Activated naive CD4-positive, alpha-beta T cell treated with anti-CD3 and anti-CD28 coated beads for 36 hours (primary cell): ENCODE data around the gene SELENON. TPM values are rescaled to one million over a fixed set of nuclear protein-coding genes. Genes with fewer than 3 reads are reported as not detected.

Experiments used
- CTCF ChIA-PET: fragments of 350-600 bp; sonication (Branson Sonifier 250); formaldehyde crosslinking; loops from one replicate; lab custom pipeline; 2021; ENCODE audit warnings: antibody characterized with exemption; lab: Charles Lee
- DNase-seq: peaks from one replicate; pipeline ENCODE4 v3.0.0-alpha.2; 2020
- H3K27ac Mint-ChIP-seq: one replicate; pipeline ENCODE4 v1.8.0; 2021; ENCODE audit warnings: mild to moderate bottlenecking, mixed read lengths
- H3K27me3 Mint-ChIP-seq: one replicate; pipeline ENCODE4 v1.8.0; 2021; ENCODE audit warnings: low read depth, mixed read lengths
- H3K36me3 Mint-ChIP-seq: one replicate; pipeline ENCODE4 v1.8.0; 2021; ENCODE audit warnings: low read depth, mixed read lengths
- H3K4me1 Mint-ChIP-seq: one replicate; pipeline ENCODE4 v1.8.0; 2021; ENCODE audit warnings: low read depth, mixed read lengths
- H3K4me3 Mint-ChIP-seq: one replicate; pipeline ENCODE4 v1.8.0; 2021; ENCODE audit warnings: mild to moderate bottlenecking, moderate library complexity, mixed read lengths
- H3K9me3 Mint-ChIP-seq: one replicate; pipeline ENCODE4 v1.8.0; 2021; ENCODE audit warnings: mixed read lengths
- intact Hi-C: fragments of 100-400 bp; cut with micrococcal nuclease; formaldehyde crosslinking; loops from one replicate; pipeline ENCODE4 v1.15.1; 2023
- total RNA-seq, 2 experiments: library from RNA; stranded (reverse); gene quantifications; one replicate each; pipeline ENCODE4 v1.2.3, GENCODE V29; 2021

The SELENON gene
- total RNA-seq, 2 experiments from 2014 or later: 27.8 to 28.6 TPM

GRCh38 chr1:25807480-25808390 lies 7.7 kb downstream of the SELENON start:
- no peak for DNase-seq
- Mint-ChIP-seq H3K36me3 (peaks cover 14% of the 10 kb centered on the region), H3K9me3 (no peaks in the 10 kb centered on the region), H3K27me3 (no peaks in the 10 kb centered on the region), H3K4me1 (peaks cover 24% of the 10 kb centered on the region), H3K4me3 (no peak overlapping the region), H3K27ac (no peak overlapping the region)
- CTCF ChIA-PET: interaction anchor here (0.6 to 3.5 kb wide), 8 partner anchors 12 to 315 kb away, joined by 3 to 12 read pairs (median 4); no protein-coding TSS in a partner anchor
- intact Hi-C loops: no loop called here

- H3K4me3 Mint-ChIP-seq: no peak overlapping the region
- peaks cover 18% of the 10 kb centered on the region for H3K4me1 Mint-ChIP-seq
- intact Hi-C loops: no loop called here
- H3K27ac Mint-ChIP-seq: no peak overlapping the region
- H3K9me3 Mint-ChIP-seq: no peaks in the 10 kb centered on the region
- CTCF ChIA-PET: interaction anchor here (0.9 to 3.7 kb wide), 8 partner anchors 13 to 304 kb away, joined by 3 to 33 read pairs (median 4); no protein-coding TSS in a partner anchor
- H3K36me3 Mint-ChIP-seq: peaks cover 14% of the 10 kb centered on the region
- no peak for DNase-seq
- no peaks in the 10 kb centered on the region for H3K27me3 Mint-ChIP-seq
Observed at GRCh38 chr1:25808481-25809244, 8.7 kb downstream of the SELENON start.

- no peak for DNase-seq
- intact Hi-C loops: no loop called here
- peaks cover 13% of the 10 kb centered on the region for H3K4me1 Mint-ChIP-seq
- CTCF ChIA-PET: interaction anchor here (0.8 to 3.7 kb wide), 9 partner anchors 9 to 306 kb away, joined by 3 to 33 read pairs (median 5); no protein-coding TSS in a partner anchor
- H3K4me3 Mint-ChIP-seq: no peak overlapping the region
- no peak overlapping the region for H3K27ac Mint-ChIP-seq
- no peaks in the 10 kb centered on the region for H3K9me3 Mint-ChIP-seq
- peaks cover 14% of the 10 kb centered on the region for H3K36me3 Mint-ChIP-seq
- no peaks in the 10 kb centered on the region for H3K27me3 Mint-ChIP-seq
Observed at GRCh38 chr1:25809283-25809926, 9.4 kb downstream of the SELENON start.

- no peaks in the 10 kb centered on the region for H3K27me3 Mint-ChIP-seq
- CTCF ChIA-PET: interaction anchor here (0.8 to 3.7 kb wide), 9 partner anchors 9 to 306 kb away, joined by 3 to 33 read pairs (median 5); no protein-coding TSS in a partner anchor
- DNase-seq: no peak
- intact Hi-C loops: loop anchor here (2.0 to 10.0 kb wide), 3 partner anchors 289 to 565 kb away; partner anchors contain the start of gene RSRP1
- H3K4me1 Mint-ChIP-seq: peaks cover 7% of the 10 kb centered on the region
- H3K4me3 Mint-ChIP-seq: no peak overlapping the region
- no peaks in the 10 kb centered on the region for H3K9me3 Mint-ChIP-seq
- peaks cover 17% of the 10 kb centered on the region for H3K36me3 Mint-ChIP-seq
- no peak overlapping the region for H3K27ac Mint-ChIP-seq
Observed at GRCh38 chr1:25809929-25810328, 9.9 kb downstream of the SELENON start.

- CTCF ChIA-PET: interaction anchor here (0.6 to 3.7 kb wide), 14 partner anchors 9 to 307 kb away, joined by 3 to 33 read pairs (median 4); partner anchors contain the start of gene MTFR1L
- Mint-ChIP-seq H3K4me3 (no peak overlapping the region), H3K9me3 (no peaks in the 10 kb centered on the region), H3K4me1 (peaks cover 5% of the 10 kb centered on the region), H3K27me3 (no peaks in the 10 kb centered on the region), H3K36me3 (peaks cover 13% of the 10 kb centered on the region), H3K27ac (no peak overlapping the region)
- peak; percentile 87 for DNase-seq
- intact Hi-C loops: loop anchor here (2.0 to 10.0 kb wide), 3 partner anchors 290 to 566 kb away; partner anchors contain the start of gene RSRP1
Observed at GRCh38 chr1:25810341-25811299, 10.6 kb downstream of the SELENON start.

- no peaks in the 10 kb centered on the region for H3K27me3 Mint-ChIP-seq
- CTCF ChIA-PET: interaction anchor here (0.7 to 3.7 kb wide), 11 partner anchors 9 to 307 kb away, joined by 3 to 33 read pairs (median 3); partner anchors contain the start of gene MTFR1L
- no peak for DNase-seq
- H3K4me1 Mint-ChIP-seq: peaks cover 2% of the 10 kb centered on the region
- intact Hi-C loops: loop anchor here (2.0 to 10.0 kb wide), 3 partner anchors 291 to 567 kb away; partner anchors contain the start of gene RSRP1
- no peak overlapping the region for H3K4me3 Mint-ChIP-seq
- no peak overlapping the region for H3K27ac Mint-ChIP-seq
- peaks cover 10% of the 10 kb centered on the region for H3K36me3 Mint-ChIP-seq
- H3K9me3 Mint-ChIP-seq: no peaks in the 10 kb centered on the region
Observed at GRCh38 chr1:25811384-25812082, 11.5 kb downstream of the SELENON start.

GRCh38 chr1:25813071-25813733 lies 13.2 kb downstream of the SELENON start:
- H3K9me3 Mint-ChIP-seq: no peaks in the 10 kb centered on the region
- intact Hi-C loops: loop anchor here (10.0 kb wide), 1 partner anchor 568 kb away; the partner anchor contains the start of gene RSRP1
- peaks cover 8% of the 10 kb centered on the region for H3K36me3 Mint-ChIP-seq
- H3K27ac Mint-ChIP-seq: no peak overlapping the region
- peaks cover 14% of the 10 kb centered on the region for H3K4me1 Mint-ChIP-seq
- no peak for DNase-seq
- H3K27me3 Mint-ChIP-seq: no peaks in the 10 kb centered on the region
- CTCF ChIA-PET: interaction anchor here (2.0 kb wide), 1 partner anchor 293 kb away, joined by 4 read pairs; no protein-coding TSS in a partner anchor
- no peak overlapping the region for H3K4me3 Mint-ChIP-seq

- Mint-ChIP-seq H3K27ac (no peak overlapping the region), H3K27me3 (no peaks in the 10 kb centered on the region), H3K4me1 (peaks cover 20% of the 10 kb centered on the region), H3K4me3 (no peak overlapping the region), H3K9me3 (no peaks in the 10 kb centered on the region), H3K36me3 (peaks cover 8% of the 10 kb centered on the region)
- CTCF ChIA-PET: interaction anchor here (0.8 to 1.4 kb wide), 4 partner anchors 11 to 293 kb away, joined by 3 to 5 read pairs (median 4); partner anchors contain the start of gene PAFAH2
- intact Hi-C loops: loop anchor here (10.0 kb wide), 1 partner anchor 569 kb away; the partner anchor contains the start of gene RSRP1
- no peak for DNase-seq
Observed at GRCh38 chr1:25813734-25814471, 13.9 kb downstream of the SELENON start.

GRCh38 chr1:25814549-25815087 lies 14.6 kb downstream of the SELENON start:
- CTCF ChIA-PET: interaction anchor here (0.8 to 1.4 kb wide), 4 partner anchors 11 to 294 kb away, joined by 3 to 5 read pairs (median 4); partner anchors contain the start of gene PAFAH2
- H3K36me3 Mint-ChIP-seq: peaks cover 5% of the 10 kb centered on the region
- H3K4me3 Mint-ChIP-seq: no peak overlapping the region
- H3K27me3 Mint-ChIP-seq: no peaks in the 10 kb centered on the region
- DNase-seq: no peak
- no peaks in the 10 kb centered on the region for H3K9me3 Mint-ChIP-seq
- H3K27ac Mint-ChIP-seq: no peak overlapping the region
- H3K4me1 Mint-ChIP-seq: peaks cover 23% of the 10 kb centered on the region
- intact Hi-C loops: loop anchor here (10.0 kb wide), 1 partner anchor 570 kb away; the partner anchor contains the start of gene RSRP1
